CD4-positive, alpha-beta T cell (primary cell): ENCODE results near the gene ING1. TPM values are rescaled to one million over a fixed set of nuclear protein-coding genes. Genes with fewer than 3 reads are reported as not detected.

Experiments used
- ATAC-seq: fragments of 200-7000 bp; cut with Tn5 transposase; one replicate; pipeline ENCODE4 v1.10.0; 2022; ENCODE audit warnings: mild to moderate bottlenecking; ENCODE audit not compliant: poor library complexity
- CTCF ChIA-PET: fragments of 350-600 bp; sonication (Branson Sonifier 250); formaldehyde crosslinking; loops from one replicate; lab custom pipeline; 2021; ENCODE audit warnings: antibody characterized with exemption, inconsistent platforms; lab: Charles Lee
- POLR2A ChIA-PET: fragments of 350-600 bp; sonication (Branson Sonifier 250); formaldehyde crosslinking; loops from one replicate; lab custom pipeline; 2021; ENCODE audit warnings: antibody characterized with exemption, inconsistent platforms; lab: Charles Lee
- DNase-seq, 14 experiments: peaks; one replicate each; pipeline ENCODE4 v3.0.0-alpha.2; 2013 to 2020; ENCODE audit warnings: mixed read lengths in 2 of 14
- H3K27ac ChIP-seq, 2 donors: one replicate each; pipeline versions ENCODE4 v1.5.1 to v1.7.0; 2013; ENCODE audit warnings: low read length in 2 of 2, low read depth in 1 of 2, mild to moderate bottlenecking in 1 of 2
- H3K27me3 ChIP-seq, 2 experiments: 1 replicate in 1 of 2; 2 replicates in 1 of 2; pipeline versions ENCODE4 v1.6.1 to v1.7.0; 2013; ENCODE audit warnings: low read length in 2 of 2, control low read depth in 1 of 2, mild to moderate bottlenecking in 1 of 2, moderate library complexity in 1 of 2; ENCODE audit not compliant: insufficient read depth in 2 of 2, control insufficient read depth in 1 of 2
- H3K36me3 ChIP-seq: one replicate; pipeline ENCODE4 v1.6.1; 2013; ENCODE audit warnings: low read length, control low read depth; ENCODE audit not compliant: insufficient read depth
- H3K4me1 ChIP-seq: one replicate; pipeline ENCODE4 v1.6.1; 2013; ENCODE audit warnings: low read length, control low read depth; ENCODE audit not compliant: insufficient read depth
- H3K4me3 ChIP-seq: one replicate; pipeline ENCODE4 v1.5.1; 2013; ENCODE audit warnings: mild to moderate bottlenecking, low read length, moderate library complexity
- H3K9me3 ChIP-seq, 2 experiments: 1 replicate in 1 of 2; 2 replicates in 1 of 2; pipeline versions ENCODE4 v1.6.1 to v1.7.0; 2013; ENCODE audit warnings: low read length in 2 of 2, mild to moderate bottlenecking in 2 of 2, control low read depth in 1 of 2, moderate library complexity in 1 of 2; ENCODE audit not compliant: control insufficient read depth in 1 of 2, insufficient read depth in 1 of 2
- H3K27ac Mint-ChIP-seq: one replicate; pipeline ENCODE4 v1.8.0; 2020; ENCODE audit warnings: mixed read lengths
- H3K27me3 Mint-ChIP-seq: one replicate; pipeline ENCODE4 v1.8.0; 2021; ENCODE audit warnings: mixed read lengths
- H3K36me3 Mint-ChIP-seq: one replicate; pipeline ENCODE4 v1.8.0; 2021; ENCODE audit warnings: low read depth, mixed read lengths
- H3K4me1 Mint-ChIP-seq: one replicate; pipeline ENCODE4 v1.8.0; 2021; ENCODE audit warnings: low read depth, mixed read lengths
- H3K4me3 Mint-ChIP-seq: one replicate; pipeline ENCODE4 v1.8.0; 2020; ENCODE audit warnings: mild to moderate bottlenecking, mixed read lengths
- H3K9me3 Mint-ChIP-seq: one replicate; pipeline ENCODE4 v1.8.0; 2020; ENCODE audit warnings: mixed read lengths
- intact Hi-C, 2 experiments: fragments of 100-400 bp; cut with DNase I in 1 of 2; cut with micrococcal nuclease in 1 of 2; formaldehyde crosslinking; loops; one replicate each; pipeline versions ENCODE4 v1.15.1 to v1.9.0; 2023 to 2025; cut with DNase I, micrococcal nuclease
- total RNA-seq, 174 experiments: library from RNA in 2 of 174; stranded (reverse) in 2 of 174; gene quantifications; one replicate each; pipeline ENCODE4 v1.2.3 and lab custom pipeline; 2021 to 2026
- TF ChIP-seq, protein P1 (sequence below): fragments of 200-600 bp; IDR thresholded peaks from one replicate; pipeline ENCODE4 v1.8.0; 2022; ENCODE audit warnings: antibody characterized with exemption, mild to moderate bottlenecking

ING1 gene
- total RNA-seq, 2 experiments from 2014 or later, result 14.6 to 16.2 TPM

DNA sequence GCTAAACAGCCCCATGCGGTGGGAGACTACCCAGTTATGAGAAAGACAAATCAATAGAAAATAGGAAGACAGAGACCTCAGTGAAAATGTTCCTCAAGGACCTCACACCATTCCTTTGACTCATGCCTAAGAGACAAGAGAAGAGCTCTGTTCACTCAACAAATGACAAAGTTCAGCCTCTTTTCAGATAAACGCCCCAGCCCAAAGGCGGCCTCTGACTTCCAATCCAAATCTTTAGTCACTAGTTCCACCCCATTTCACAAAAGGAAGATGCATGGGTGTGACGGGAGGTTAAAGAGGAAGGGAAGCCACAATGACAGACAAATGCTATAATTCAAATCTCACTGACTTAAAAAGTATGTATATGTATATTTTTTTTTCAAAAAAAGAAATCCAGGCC, 15.7 kb upstream of the ING1 start:
- ATAC-seq (no peak), DNase-seq (peak in 1 of 14 experiments; percentile 18)
- H3K27me3 ChIP-seq, result no peaks in the 10 kb centered on the region
- CTCF ChIA-PET, result no interaction called here
- H3K4me3 ChIP-seq, result no peak overlapping the region
- H3K27ac ChIP-seq, result no peak overlapping the region
- Mint-ChIP-seq H3K27me3 (no peaks in the 10 kb centered on the region), H3K4me3 (no peak overlapping the region), H3K9me3 (no peaks in the 10 kb centered on the region), H3K4me1 (peaks cover 36% of the 10 kb centered on the region), H3K36me3 (peaks cover 76% of the 10 kb centered on the region), H3K27ac (no peak overlapping the region)
- POLR2A ChIA-PET, result no interaction called here
- peaks cover 21% of the 10 kb centered on the region for H3K4me1 ChIP-seq
- H3K9me3 ChIP-seq, result no peaks in the 10 kb centered on the region
- H3K36me3 ChIP-seq, result peaks cover 61% of the 10 kb centered on the region
- TF ChIP-seq, protein P1, sequence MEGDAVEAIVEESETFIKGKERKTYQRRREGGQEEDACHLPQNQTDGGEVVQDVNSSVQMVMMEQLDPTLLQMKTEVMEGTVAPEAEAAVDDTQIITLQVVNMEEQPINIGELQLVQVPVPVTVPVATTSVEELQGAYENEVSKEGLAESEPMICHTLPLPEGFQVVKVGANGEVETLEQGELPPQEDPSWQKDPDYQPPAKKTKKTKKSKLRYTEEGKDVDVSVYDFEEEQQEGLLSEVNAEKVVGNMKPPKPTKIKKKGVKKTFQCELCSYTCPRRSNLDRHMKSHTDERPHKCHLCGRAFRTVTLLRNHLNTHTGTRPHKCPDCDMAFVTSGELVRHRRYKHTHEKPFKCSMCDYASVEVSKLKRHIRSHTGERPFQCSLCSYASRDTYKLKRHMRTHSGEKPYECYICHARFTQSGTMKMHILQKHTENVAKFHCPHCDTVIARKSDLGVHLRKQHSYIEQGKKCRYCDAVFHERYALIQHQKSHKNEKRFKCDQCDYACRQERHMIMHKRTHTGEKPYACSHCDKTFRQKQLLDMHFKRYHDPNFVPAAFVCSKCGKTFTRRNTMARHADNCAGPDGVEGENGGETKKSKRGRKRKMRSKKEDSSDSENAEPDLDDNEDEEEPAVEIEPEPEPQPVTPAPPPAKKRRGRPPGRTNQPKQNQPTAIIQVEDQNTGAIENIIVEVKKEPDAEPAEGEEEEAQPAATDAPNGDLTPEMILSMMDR, result no peak
- intact Hi-C loops, result no loop called here

DNA sequence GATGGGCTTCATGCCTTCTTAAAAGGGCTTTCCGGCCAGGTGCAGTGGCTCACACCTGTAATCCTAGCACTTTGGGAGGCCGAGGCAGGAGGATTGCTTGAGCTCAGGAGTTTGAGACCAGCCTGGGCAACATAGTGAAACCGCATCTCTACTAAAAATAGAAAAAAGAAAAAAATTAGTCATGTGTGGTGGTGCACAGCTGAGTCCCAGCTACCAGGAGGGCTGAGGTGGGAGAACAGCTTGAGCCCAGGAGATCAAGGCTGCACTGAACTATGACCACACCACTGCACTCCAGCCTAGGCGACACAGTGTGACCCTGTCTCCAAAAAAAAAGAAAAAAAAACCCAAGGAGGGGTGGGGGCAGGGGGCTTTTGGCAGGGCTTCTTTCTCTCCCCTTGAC, 14.8 kb upstream of the ING1 start:
- H3K27me3 Mint-ChIP-seq, result no peaks in the 10 kb centered on the region
- intact Hi-C loops, result no loop called here
- H3K36me3 Mint-ChIP-seq, result peaks cover 78% of the 10 kb centered on the region
- TF ChIP-seq, protein P1, result no peak
- no peaks in the 10 kb centered on the region for H3K27me3 ChIP-seq
- H3K9me3 ChIP-seq, result no peaks in the 10 kb centered on the region
- ATAC-seq (no peak), DNase-seq (no peak)
- ChIA-PET POLR2A (no interaction called here), CTCF (no interaction called here)
- no peak overlapping the region for H3K4me3 Mint-ChIP-seq
- H3K27ac Mint-ChIP-seq, result no peak overlapping the region
- H3K4me3 ChIP-seq, result no peak overlapping the region
- H3K27ac ChIP-seq, result no peak overlapping the region
- peaks cover 66% of the 10 kb centered on the region for H3K36me3 ChIP-seq
- peaks cover 28% of the 10 kb centered on the region for H3K4me1 ChIP-seq
- peaks cover 44% of the 10 kb centered on the region for H3K4me1 Mint-ChIP-seq
- no peaks in the 10 kb centered on the region for H3K9me3 Mint-ChIP-seq

DNA sequence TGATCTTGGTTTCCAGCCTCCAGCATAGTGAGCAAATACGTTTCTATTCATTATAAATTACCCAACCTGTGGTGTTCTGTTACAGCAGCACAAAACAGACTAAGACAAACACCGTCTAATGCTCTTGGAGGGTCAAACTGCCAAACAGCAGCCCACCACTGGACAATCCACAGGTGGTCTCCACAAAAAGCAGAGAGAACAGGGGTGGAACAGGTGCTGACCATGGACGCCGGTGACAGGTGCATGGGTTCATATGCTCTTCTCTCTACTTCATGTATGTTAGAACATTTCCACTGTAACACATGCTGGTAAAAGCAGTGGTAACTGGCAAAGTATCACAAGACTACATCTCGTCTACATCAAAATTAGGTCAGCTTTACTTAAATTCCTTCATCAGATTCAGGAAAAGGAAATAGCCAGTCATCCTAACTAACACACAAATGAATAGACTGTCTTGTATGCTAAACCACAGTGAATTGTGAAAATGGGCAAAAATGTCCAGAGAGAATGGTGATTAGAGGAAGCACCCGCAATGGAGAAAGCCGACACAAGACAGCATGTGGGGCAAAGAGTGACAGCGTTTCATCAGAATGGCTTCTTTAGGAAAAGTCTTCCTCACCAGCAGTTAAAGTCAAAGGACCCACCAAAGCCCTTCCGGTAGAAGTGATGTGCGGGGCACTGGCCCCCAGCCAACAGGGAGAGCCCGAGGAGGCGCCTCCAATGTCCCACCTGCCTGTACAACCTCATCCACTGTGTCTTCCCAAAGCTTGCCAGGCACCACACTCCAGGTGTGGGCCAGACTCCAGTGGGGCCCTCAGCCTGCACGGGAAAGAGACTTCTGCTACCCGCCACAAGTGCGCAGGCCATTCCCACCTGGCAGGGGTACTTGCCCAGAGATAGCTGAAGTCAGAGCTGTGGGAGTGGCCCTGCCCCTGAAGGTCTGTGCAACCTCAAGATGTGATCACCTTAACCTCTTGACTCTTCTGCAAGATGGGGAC, 14.1 kb upstream of the ING1 start:
- Histone ChIP-seq H3K4me3 (no peak overlapping the region), H3K36me3 (peaks cover 63% of the 10 kb centered on the region), H3K27me3 (no peaks in the 10 kb centered on the region), H3K4me1 (peaks cover 31% of the 10 kb centered on the region), H3K9me3 (no peaks in the 10 kb centered on the region), H3K27ac (no peak overlapping the region)
- Mint-ChIP-seq H3K4me1 (peaks cover 45% of the 10 kb centered on the region), H3K27ac (no peak overlapping the region), H3K4me3 (no peak overlapping the region), H3K27me3 (no peaks in the 10 kb centered on the region), H3K9me3 (no peaks in the 10 kb centered on the region), H3K36me3 (peaks cover 79% of the 10 kb centered on the region)
- TF ChIP-seq, protein P1, result no peak
- ChIA-PET POLR2A (no interaction called here), CTCF (no interaction called here)
- intact Hi-C loops, result loop anchor here in 1 of 2 experiments (5.0 to 10.0 kb wide), 3 partner anchors 87 to 485 kb away; no protein-coding TSS in a partner anchor
- ATAC-seq (no peak), DNase-seq (no peak)
